ENCODE data around the gene MANEA. TPM values are rescaled to one million over a fixed set of nuclear protein-coding genes. Genes with fewer than 3 reads are reported as not detected.
"Not testable (repeated sequence)": the region's sequence is repeated elsewhere in the genome, so short reads cannot be mapped to it uniquely, and the experiment has no call there.

The MANEA gene
- polyA plus RNA-seq, 2 donors: 2.0 to 2.8 TPM

DNA sequence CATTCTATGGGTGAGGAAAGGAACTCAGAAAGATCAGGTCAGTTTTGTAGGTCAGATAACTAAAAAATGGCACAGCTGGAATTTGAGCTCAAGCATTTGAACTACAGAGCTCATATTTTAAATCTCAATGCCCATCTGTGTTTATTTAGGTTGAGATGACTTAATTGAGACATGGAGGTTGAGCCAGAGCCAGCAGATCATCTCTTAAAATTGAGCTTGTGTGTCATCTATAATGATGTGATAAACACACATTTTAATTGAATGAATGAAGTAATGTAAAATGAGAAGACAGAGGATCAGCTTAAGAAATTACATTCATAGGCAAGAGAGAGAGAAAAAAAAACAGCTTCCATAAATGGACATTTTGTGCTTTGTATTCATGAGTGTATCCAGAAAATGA, 3.7 kb downstream of the MANEA start:
- no peaks in the 10 kb centered on the region for H3K27me3 ChIP-seq (ENCODE audit: control insufficient read depth in 1 of 2, insufficient read depth in 2 of 2, low read length in 2 of 2)
- no peaks in the 10 kb centered on the region for H3K36me3 ChIP-seq (ENCODE audit: control insufficient read depth in 2 of 2, insufficient read depth in 2 of 2, low read length in 1 of 2)
- no peaks in the 10 kb centered on the region for H3K4me1 ChIP-seq (ENCODE audit: control insufficient read depth in 2 of 2, insufficient read depth in 2 of 2, low read length in 1 of 2)
- no peak overlapping the region for H3K4me3 ChIP-seq (ENCODE audit: low read depth in 1 of 2, low read length in 2 of 2)
- H3K27ac ChIP-seq (ENCODE audit: low read depth in 2 of 2, low read length in 1 of 2): no peak overlapping the region
- H3K9me3 ChIP-seq (ENCODE audit: control insufficient read depth in 2 of 2, insufficient read depth in 1 of 2, low read depth in 1 of 2, low read length in 1 of 2): peaks cover 0 to 2% of the 10 kb centered on the region in 2 donors

DNA sequence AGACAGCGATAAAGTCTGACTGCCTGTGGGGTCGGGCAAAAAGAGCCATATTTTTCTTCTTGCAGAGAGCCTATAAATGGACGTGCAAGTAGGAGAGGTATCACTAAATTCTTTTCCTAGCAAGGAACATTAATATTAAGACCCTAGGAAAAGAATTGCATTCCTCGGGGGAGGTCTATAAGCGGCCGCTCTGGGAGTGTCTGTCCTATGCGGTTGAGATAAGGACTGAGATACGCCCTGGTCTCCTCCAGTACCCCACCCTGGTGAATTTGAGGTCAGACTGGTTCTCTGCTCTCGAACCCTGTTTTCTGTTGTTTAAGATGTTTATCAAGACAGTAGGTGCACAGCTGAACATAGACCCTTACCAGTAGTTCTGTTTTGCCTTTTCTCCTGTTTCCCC, 6.9 kb downstream of the MANEA start:
- not testable (repeated sequence) for H3K4me1 ChIP-seq (ENCODE audit: control insufficient read depth in 2 of 2, insufficient read depth in 2 of 2, low read length in 1 of 2); H3K9me3 ChIP-seq (ENCODE audit: control insufficient read depth in 2 of 2, insufficient read depth in 1 of 2, low read depth in 1 of 2, low read length in 1 of 2); H3K4me3 ChIP-seq (ENCODE audit: low read depth in 1 of 2, low read length in 2 of 2); H3K36me3 ChIP-seq (ENCODE audit: control insufficient read depth in 2 of 2, insufficient read depth in 2 of 2, low read length in 1 of 2); H3K27me3 ChIP-seq (ENCODE audit: control insufficient read depth in 1 of 2, insufficient read depth in 2 of 2, low read length in 2 of 2); H3K27ac ChIP-seq (ENCODE audit: low read depth in 2 of 2, low read length in 1 of 2)
- 97 to 98% methylated on average over 9 of the region's 9 CpGs for WGBS, 2 donors

DNA sequence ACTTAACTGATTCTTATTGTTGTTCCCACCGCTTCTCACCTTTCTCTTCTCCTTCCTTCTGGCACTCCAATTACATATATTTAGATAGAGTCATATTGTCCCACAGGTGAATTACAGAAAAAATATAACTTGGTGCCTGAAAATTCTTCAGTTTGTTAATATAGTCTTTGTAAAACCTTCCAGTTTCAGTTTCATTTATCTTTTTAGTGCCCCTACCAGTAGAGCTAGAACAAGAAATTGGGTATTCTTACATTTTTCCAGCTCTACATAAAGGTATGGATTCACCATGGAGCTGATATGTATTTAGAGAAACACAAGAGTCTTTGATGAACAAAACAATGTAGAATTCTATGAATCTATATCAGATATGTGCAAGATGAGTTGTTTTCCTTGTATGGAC, 10.7 kb downstream of the MANEA start:
- WGBS, 2 donors: 94 to 97% methylated on average over 1 of the region's 1 CpG
- peaks cover 0 to 2% of the 10 kb centered on the region in 2 donors for H3K9me3 ChIP-seq (ENCODE audit: control insufficient read depth in 2 of 2, insufficient read depth in 1 of 2, low read depth in 1 of 2, low read length in 1 of 2)
- H3K36me3 ChIP-seq (ENCODE audit: control insufficient read depth in 2 of 2, insufficient read depth in 2 of 2, low read length in 1 of 2): no peaks in the 10 kb centered on the region
- H3K27me3 ChIP-seq (ENCODE audit: control insufficient read depth in 1 of 2, insufficient read depth in 2 of 2, low read length in 2 of 2): no peaks in the 10 kb centered on the region
- no peaks in the 10 kb centered on the region for H3K4me1 ChIP-seq (ENCODE audit: control insufficient read depth in 2 of 2, insufficient read depth in 2 of 2, low read length in 1 of 2)
- no peak overlapping the region for H3K27ac ChIP-seq (ENCODE audit: low read depth in 2 of 2, low read length in 1 of 2)
- H3K4me3 ChIP-seq (ENCODE audit: low read depth in 1 of 2, low read length in 2 of 2): no peak overlapping the region

DNA sequence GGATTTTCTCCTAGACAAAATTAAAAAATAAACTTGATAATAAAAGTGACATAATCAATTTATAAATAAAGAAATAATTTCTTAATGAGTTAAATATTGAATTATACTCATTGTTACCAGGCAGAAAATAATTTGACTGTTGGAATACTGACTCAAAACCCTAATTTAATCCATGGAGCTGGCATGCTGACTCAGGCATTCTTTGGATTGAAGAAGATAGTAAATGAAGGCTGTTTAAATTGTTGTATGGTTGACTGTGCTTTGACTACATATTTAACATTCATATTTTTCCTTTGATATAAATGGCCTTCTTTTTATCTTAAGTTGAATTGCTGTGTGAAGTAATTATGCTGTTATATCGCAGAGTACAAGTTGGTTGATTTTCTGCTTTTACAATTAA, 11.7 kb downstream of the MANEA start:
- no peak overlapping the region for H3K4me3 ChIP-seq (ENCODE audit: low read depth in 1 of 2, low read length in 2 of 2)
- no peak overlapping the region for H3K27ac ChIP-seq (ENCODE audit: low read depth in 2 of 2, low read length in 1 of 2)
- WGBS, 2 donors: 96 to 97% methylated on average over 1 of the region's 1 CpG

DNA sequence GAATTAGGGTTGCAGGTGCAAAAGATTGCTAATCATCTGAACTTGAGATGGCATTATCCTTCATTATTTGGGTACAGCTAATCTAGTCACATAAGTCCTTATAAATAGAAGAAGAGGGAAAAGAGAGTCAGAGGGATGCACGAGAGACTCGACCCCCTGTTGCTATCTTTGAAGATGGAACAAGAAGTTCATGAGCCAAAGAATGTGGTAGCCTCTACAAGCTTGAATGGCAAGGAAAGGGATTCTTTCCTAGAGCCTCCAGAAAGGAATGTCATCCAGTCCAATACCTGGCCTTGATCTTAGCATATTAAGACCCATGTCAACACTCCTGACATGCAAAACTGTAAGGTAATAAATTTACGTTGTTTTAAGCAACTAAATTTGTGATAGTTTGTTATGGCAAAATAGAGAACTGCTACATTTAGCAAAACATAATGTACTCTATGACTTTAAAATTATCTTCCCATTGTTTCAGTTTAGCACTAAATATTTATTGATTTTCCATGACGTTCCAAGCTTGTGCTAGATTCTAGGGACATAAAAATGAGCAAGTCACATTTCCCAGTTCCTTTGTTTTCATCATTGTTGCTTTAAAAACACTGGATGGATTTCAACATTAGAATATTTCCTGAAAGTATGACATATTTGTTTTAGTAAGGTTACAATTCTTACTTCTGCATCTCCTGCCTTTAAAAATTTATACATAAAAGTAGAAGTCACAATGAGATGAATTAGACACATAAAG, 12.7 kb downstream of the MANEA start:
- no peaks in the 10 kb centered on the region for H3K4me1 ChIP-seq (ENCODE audit: control insufficient read depth in 2 of 2, insufficient read depth in 2 of 2, low read length in 1 of 2)
- 79 to 89% methylated on average over 4 of the region's 4 CpGs for WGBS, 2 donors
- no peak overlapping the region for H3K27ac ChIP-seq (ENCODE audit: low read depth in 2 of 2, low read length in 1 of 2)
- no peaks in the 10 kb centered on the region for H3K9me3 ChIP-seq (ENCODE audit: control insufficient read depth in 2 of 2, insufficient read depth in 1 of 2, low read depth in 1 of 2, low read length in 1 of 2)
- H3K27me3 ChIP-seq (ENCODE audit: control insufficient read depth in 1 of 2, insufficient read depth in 2 of 2, low read length in 2 of 2): no peaks in the 10 kb centered on the region
- H3K4me3 ChIP-seq (ENCODE audit: low read depth in 1 of 2, low read length in 2 of 2): no peak overlapping the region
- H3K36me3 ChIP-seq (ENCODE audit: control insufficient read depth in 2 of 2, insufficient read depth in 2 of 2, low read length in 1 of 2): no peaks in the 10 kb centered on the region

More for the DNA sequence above, 11.7 kb downstream of the MANEA start:
- no peaks in the 10 kb centered on the region for H3K4me1 ChIP-seq (ENCODE audit: control insufficient read depth in 2 of 2, insufficient read depth in 2 of 2, low read length in 1 of 2)
- H3K27me3 ChIP-seq (ENCODE audit: control insufficient read depth in 1 of 2, insufficient read depth in 2 of 2, low read length in 2 of 2): no peaks in the 10 kb centered on the region
- H3K9me3 ChIP-seq (ENCODE audit: control insufficient read depth in 2 of 2, insufficient read depth in 1 of 2, low read depth in 1 of 2, low read length in 1 of 2): peaks cover 0 to 2% of the 10 kb centered on the region in 2 donors
- H3K36me3 ChIP-seq (ENCODE audit: control insufficient read depth in 2 of 2, insufficient read depth in 2 of 2, low read length in 1 of 2): no peaks in the 10 kb centered on the region

DNA sequence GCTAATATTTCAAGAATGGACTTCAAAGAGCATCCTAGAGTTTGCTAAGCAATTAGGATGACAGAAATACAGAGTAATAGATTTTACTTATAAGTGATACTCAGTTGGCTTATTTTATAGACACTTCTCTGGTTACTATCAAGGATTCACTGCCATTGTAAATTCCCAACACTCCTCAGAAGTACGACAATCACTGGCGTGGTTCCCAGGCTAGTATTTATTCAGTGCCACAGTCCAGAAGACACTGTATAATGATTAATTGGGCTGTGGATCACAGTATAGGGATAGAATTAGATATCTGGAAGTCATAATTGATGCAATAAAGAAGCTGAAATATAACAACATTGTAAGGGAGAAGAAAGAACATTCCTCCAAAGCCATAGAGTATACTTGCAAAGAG, 15.7 kb downstream of the MANEA start:
- WGBS, 2 donors: 34 to 47% methylated on average over 2 of the region's 2 CpGs

DNA sequence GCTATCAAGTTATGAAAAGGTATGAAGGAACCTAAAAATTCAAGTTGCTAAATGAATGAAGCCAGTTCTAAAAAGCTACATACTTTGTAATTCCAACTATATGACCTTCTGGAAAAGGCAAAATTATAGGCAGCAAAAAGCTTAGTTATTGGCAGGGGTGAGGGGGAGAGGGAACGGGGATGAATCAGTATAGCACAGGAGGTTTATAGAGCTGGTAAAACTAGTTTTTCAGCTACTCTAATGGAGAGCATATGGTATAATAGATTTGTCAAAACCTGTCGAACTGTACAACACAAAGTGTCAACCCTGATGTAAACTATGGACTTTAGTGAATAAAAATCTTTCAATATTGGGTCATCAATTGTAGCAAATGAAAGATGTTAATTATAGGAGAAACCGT, 18.7 kb downstream of the MANEA start:
- Histone ChIP-seq H3K27me3 (ENCODE audit: control insufficient read depth in 1 of 2, insufficient read depth in 2 of 2, low read length in 2 of 2) (no peaks in the 10 kb centered on the region), H3K36me3 (ENCODE audit: control insufficient read depth in 2 of 2, insufficient read depth in 2 of 2, low read length in 1 of 2) (no peaks in the 10 kb centered on the region)
- 50 to 55% methylated on average over 3 of the region's 3 CpGs for whole genome bisulfite sequencing, 2 donors

More for the DNA sequence above, 15.7 kb downstream of the MANEA start:
- no peaks in the 10 kb centered on the region for H3K4me1 ChIP-seq (ENCODE audit: control insufficient read depth in 2 of 2, insufficient read depth in 2 of 2, low read length in 1 of 2)
- H3K27ac ChIP-seq (ENCODE audit: low read depth in 2 of 2, low read length in 1 of 2): no peak overlapping the region
- no peaks in the 10 kb centered on the region for H3K36me3 ChIP-seq (ENCODE audit: control insufficient read depth in 2 of 2, insufficient read depth in 2 of 2, low read length in 1 of 2)
- no peak overlapping the region for H3K4me3 ChIP-seq (ENCODE audit: low read depth in 1 of 2, low read length in 2 of 2)
- no peaks in the 10 kb centered on the region for H3K27me3 ChIP-seq (ENCODE audit: control insufficient read depth in 1 of 2, insufficient read depth in 2 of 2, low read length in 2 of 2)
- H3K9me3 ChIP-seq (ENCODE audit: control insufficient read depth in 2 of 2, insufficient read depth in 1 of 2, low read depth in 1 of 2, low read length in 1 of 2): no peaks in the 10 kb centered on the region

DNA sequence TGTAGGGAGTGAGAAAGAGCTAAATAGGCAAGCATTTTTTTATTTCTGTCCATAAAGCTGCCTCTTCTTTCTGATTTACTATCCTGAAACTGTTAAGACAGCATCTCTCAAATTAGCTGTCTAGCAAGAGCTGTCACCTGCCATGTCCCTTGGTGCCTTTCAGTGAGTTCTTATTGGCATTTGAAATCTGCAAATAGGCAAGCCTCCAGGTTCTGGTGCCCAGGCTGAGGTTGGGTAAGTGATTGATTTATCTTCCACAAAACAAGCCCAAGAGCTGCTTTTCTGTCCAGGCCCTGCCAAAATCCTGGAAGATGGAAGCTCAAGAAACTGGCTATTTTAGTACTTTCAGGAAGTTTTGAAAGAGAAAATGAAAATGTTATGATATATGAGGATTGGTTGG, 22.4 kb downstream of the MANEA start:
- Histone ChIP-seq H3K27ac (ENCODE audit: low read depth in 2 of 2, low read length in 1 of 2) (no peak overlapping the region), H3K4me1 (ENCODE audit: control insufficient read depth in 2 of 2, insufficient read depth in 2 of 2, low read length in 1 of 2) (no peaks in the 10 kb centered on the region), H3K9me3 (ENCODE audit: control insufficient read depth in 2 of 2, insufficient read depth in 1 of 2, low read depth in 1 of 2, low read length in 1 of 2) (no peaks in the 10 kb centered on the region), H3K36me3 (ENCODE audit: control insufficient read depth in 2 of 2, insufficient read depth in 2 of 2, low read length in 1 of 2) (no peaks in the 10 kb centered on the region), H3K4me3 (ENCODE audit: low read depth in 1 of 2, low read length in 2 of 2) (no peak overlapping the region), H3K27me3 (ENCODE audit: control insufficient read depth in 1 of 2, insufficient read depth in 2 of 2, low read length in 2 of 2) (no peaks in the 10 kb centered on the region)

More for the DNA sequence above, 18.7 kb downstream of the MANEA start:
- Histone ChIP-seq H3K4me1 (ENCODE audit: control insufficient read depth in 2 of 2, insufficient read depth in 2 of 2, low read length in 1 of 2) (no peaks in the 10 kb centered on the region), H3K27ac (ENCODE audit: low read depth in 2 of 2, low read length in 1 of 2) (no peak overlapping the region), H3K4me3 (ENCODE audit: low read depth in 1 of 2, low read length in 2 of 2) (no peak overlapping the region), H3K9me3 (ENCODE audit: control insufficient read depth in 2 of 2, insufficient read depth in 1 of 2, low read depth in 1 of 2, low read length in 1 of 2) (no peaks in the 10 kb centered on the region)

DNA sequence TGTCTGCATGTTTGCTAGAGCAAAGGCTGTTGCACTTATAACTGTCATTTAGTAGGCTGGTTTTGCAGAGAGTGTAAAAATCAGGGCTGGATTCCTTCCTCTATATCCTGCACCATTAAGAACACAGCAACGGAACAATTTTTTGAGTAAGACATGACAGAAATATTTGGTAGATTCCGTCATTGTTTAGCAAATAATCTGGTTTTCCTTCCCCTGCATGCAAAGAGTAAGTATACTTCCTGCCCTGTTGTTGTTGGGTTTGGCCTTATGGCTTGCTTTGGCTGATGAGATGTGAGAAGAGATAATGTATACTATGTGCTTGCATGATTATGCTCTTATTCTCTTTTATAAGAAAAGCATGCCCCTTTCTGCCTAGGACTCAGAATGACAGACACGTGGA, 23.8 kb downstream of the MANEA start:
- Histone ChIP-seq H3K27me3 (ENCODE audit: control insufficient read depth in 1 of 2, insufficient read depth in 2 of 2, low read length in 2 of 2) (no peaks in the 10 kb centered on the region), H3K9me3 (ENCODE audit: control insufficient read depth in 2 of 2, insufficient read depth in 1 of 2, low read depth in 1 of 2, low read length in 1 of 2) (no peaks in the 10 kb centered on the region), H3K4me3 (ENCODE audit: low read depth in 1 of 2, low read length in 2 of 2) (no peak overlapping the region), H3K27ac (ENCODE audit: low read depth in 2 of 2, low read length in 1 of 2) (no peak overlapping the region), H3K4me1 (ENCODE audit: control insufficient read depth in 2 of 2, insufficient read depth in 2 of 2, low read length in 1 of 2) (no peaks in the 10 kb centered on the region), H3K36me3 (ENCODE audit: control insufficient read depth in 2 of 2, insufficient read depth in 2 of 2, low read length in 1 of 2) (no peaks in the 10 kb centered on the region)
- 77 to 78% methylated on average over 3 of the region's 3 CpGs for WGBS, 2 donors

DNA sequence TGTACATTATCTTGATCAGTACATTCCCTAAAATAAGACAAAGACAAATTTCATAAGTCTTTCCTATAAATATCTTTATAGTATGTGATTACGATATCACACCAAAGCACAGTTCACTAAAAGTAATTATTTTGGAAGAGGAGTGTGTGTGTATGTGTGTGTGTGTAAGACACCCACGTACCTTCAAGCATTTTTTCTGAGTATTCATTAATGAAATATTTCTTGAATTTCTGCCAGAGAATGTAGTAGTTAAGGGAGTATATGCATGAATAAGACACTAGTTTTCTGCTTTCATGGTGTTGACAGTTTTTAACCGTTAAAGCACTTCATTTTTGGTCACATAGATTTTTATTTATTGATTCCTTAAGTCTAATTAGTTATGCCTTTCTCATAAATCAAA, 36.8 kb downstream of the MANEA start:
- Histone ChIP-seq H3K9me3 (ENCODE audit: control insufficient read depth in 2 of 2, insufficient read depth in 1 of 2, low read depth in 1 of 2, low read length in 1 of 2) (no peaks in the 10 kb centered on the region), H3K27me3 (ENCODE audit: control insufficient read depth in 1 of 2, insufficient read depth in 2 of 2, low read length in 2 of 2) (no peaks in the 10 kb centered on the region), H3K36me3 (ENCODE audit: control insufficient read depth in 2 of 2, insufficient read depth in 2 of 2, low read length in 1 of 2) (no peaks in the 10 kb centered on the region), H3K27ac (ENCODE audit: low read depth in 2 of 2, low read length in 1 of 2) (no peak overlapping the region), H3K4me3 (ENCODE audit: low read depth in 1 of 2, low read length in 2 of 2) (no peak overlapping the region), H3K4me1 (ENCODE audit: control insufficient read depth in 2 of 2, insufficient read depth in 2 of 2, low read length in 1 of 2) (no peaks in the 10 kb centered on the region)
- 68 to 71% methylated on average over 3 of the region's 3 CpGs for WGBS, 2 donors
